Right cardiac atrium (tissue), 5 donors: ENCODE results near the gene C1GALT1C1L. TPM values are rescaled to one million over a fixed set of nuclear protein-coding genes. Genes with fewer than 3 reads are reported as not detected.

Source experiments
- ATAC-seq, 2 donors: fragments of 200-7000 bp; cut with Tn5 transposase; one replicate each; pipeline versions ENCODE4 v1.8.0 to v1.9.1; 2020; ENCODE audit warnings: moderate library complexity in 2 of 2, mild to moderate bottlenecking in 1 of 2
- DNase-seq, 3 donors: peaks; one replicate each; pipeline ENCODE4 v3.0.0-alpha.2; 2020
- H3K27ac ChIP-seq: one replicate; pipeline ENCODE4 v1.5.1; 2013; ENCODE audit warnings: mild to moderate bottlenecking, low read length, control low read depth, moderate library complexity
- H3K27me3 ChIP-seq: one replicate; pipeline ENCODE4 v1.6.1; 2013; ENCODE audit not compliant: control insufficient read depth, insufficient read depth
- H3K4me1 ChIP-seq: one replicate; pipeline ENCODE4 v1.6.1; 2013; ENCODE audit warnings: low read length; ENCODE audit not compliant: control insufficient read depth, insufficient read depth
- H3K4me3 ChIP-seq: one replicate; pipeline ENCODE4 v1.5.1; 2013; ENCODE audit warnings: low read length, control low read depth
- H3K9me3 ChIP-seq: one replicate; pipeline ENCODE4 v1.6.1; 2013; ENCODE audit warnings: low read length; ENCODE audit not compliant: control insufficient read depth
- WGBS: extraction: QIAGEN DNeasy Blood & Tissue Kit; methylation state at CpG from one replicate; pipeline ENCODE4 v1.1.7; 2013; 5-methylcytosine and 5-hydroxymethylcytosine counted together
- intact Hi-C, 4 donors: fragments of 100-400 bp; cut with DNase I; formaldehyde crosslinking; loops; one replicate each; pipeline versions ENCODE4 v1.11.0 to v1.14.0; 2022 to 2023
- long read RNA-seq, 4 donors: library from polyadenylated mRNA; unstranded; transcript quantifications; one replicate each; pipeline ENCODE4 v2.0.0, GENCODE V29; 2020 to 2021
- polyA plus RNA-seq: library from polyadenylated mRNA; stranded (reverse); fragments of 200-250 nt; gene quantifications from one replicate; pipeline ENCODE4 v1.2.3, GENCODE V29; 2013
- total RNA-seq, 4 donors: library from RNA; stranded (reverse); fragmentation: NEBNext Ultra II Directional; extraction: Animal tissue kit (Norgen Biotek cat#: 25700); gene quantifications; one replicate each; pipeline ENCODE4 v1.2.1, GENCODE V29; 2021
- donor health status: healthy with polysubstance abuse.
- donor health status: DM: no; HTN: yes; CAD: no.
- donor health status: DM: no; HTN: no; CAD: no.
- donor health status: DM: no; HTN: yes; CAD: no; lungs with severe emphysema.
- donor health status: DM: yes; HTN: yes; CAD: no.

C1GALT1C1L gene
- total RNA-seq (1 to 10 TPM; 1.4 to 3.1 (median 2.6) TPM), polyA plus RNA-seq (3.5 TPM)
- long read RNA-seq, donor 1, partial matches to known transcripts = 0 of 3 reads
- long read RNA-seq, donor 1, other reads (novel, unspliced or antisense) = 0 of 3 reads
- long read RNA-seq, donor 2, partial matches to known transcripts = 0 of 1 reads
- long read RNA-seq, donor 2, other reads (novel, unspliced or antisense) = 0 of 1 reads
- long read RNA-seq, donor 3, partial matches to known transcripts = 0 of 3 reads
- long read RNA-seq, donor 3, other reads (novel, unspliced or antisense) = 0 of 3 reads
- long read RNA-seq, donor 4 = 0 reads

- Histone ChIP-seq H3K9me3 (no peaks in the 10 kb centered on the region), H3K4me1 (no peaks in the 10 kb centered on the region), H3K27me3 (no peaks in the 10 kb centered on the region), H3K4me3 (peak within 1 kb of the TSS; percentile 87), H3K27ac (no peak within 1 kb of the TSS)
- intact Hi-C loops = no loop called here
- DNase-seq (peak; percentile 72 to 90 (median 90)), ATAC-seq (peak; percentile 98 to 99)
- 9% methylated on average over 27 of the region's 27 CpGs for WGBS
Measured at GRCh38 chr2:43676322-43677050, at the start of gene C1GALT1C1L. Gene C1GALT1C1L, minus strand, starts transcription at chr2:43676429. Its CDS starts 107 bp downstream, at chr2:43676322.

GRCh38 chr2:43725711-43726246 lies 49.5 kb upstream of the C1GALT1C1L start:
- H3K9me3 ChIP-seq = no peaks in the 10 kb centered on the region
- intact Hi-C loops = no loop called here
- no peak overlapping the region for H3K27ac ChIP-seq
- no peak for ATAC-seq
- no peaks in the 10 kb centered on the region for H3K4me1 ChIP-seq
- H3K27me3 ChIP-seq = no peaks in the 10 kb centered on the region
- peak in 1 of 3 donors; percentile 29 for DNase-seq
- H3K4me3 ChIP-seq = no peak overlapping the region
- 96% methylated on average over 3 of the region's 3 CpGs for WGBS

- WGBS = 35% methylated on average over 4 of the region's 4 CpGs
- intact Hi-C loops = no loop called here
- no peaks in the 10 kb centered on the region for H3K27me3 ChIP-seq
- ATAC-seq (peak; percentile 26 to 64), DNase-seq (no peak)
- H3K9me3 ChIP-seq = no peaks in the 10 kb centered on the region
- no peaks in the 10 kb centered on the region for H3K4me1 ChIP-seq
- no peak overlapping the region for H3K27ac ChIP-seq
- no peak overlapping the region for H3K4me3 ChIP-seq
Measured at GRCh38 chr2:43724728-43725526, 48.7 kb upstream of the C1GALT1C1L start.

GRCh38 chr2:43718530-43719124 lies 42.4 kb upstream of the C1GALT1C1L start:
- no peak for ATAC-seq
- H3K27ac ChIP-seq = no peak overlapping the region
- H3K27me3 ChIP-seq = no peaks in the 10 kb centered on the region
- no peaks in the 10 kb centered on the region for H3K4me1 ChIP-seq
- no peak for DNase-seq
- intact Hi-C loops = no loop called here
- H3K9me3 ChIP-seq = no peaks in the 10 kb centered on the region
- WGBS = 87% methylated on average over 5 of the region's 5 CpGs
- H3K4me3 ChIP-seq = no peak overlapping the region

- Histone ChIP-seq H3K4me1 (no peaks in the 10 kb centered on the region), H3K9me3 (no peaks in the 10 kb centered on the region), H3K4me3 (no peak overlapping the region), H3K27ac (no peak overlapping the region), H3K27me3 (no peaks in the 10 kb centered on the region)
- intact Hi-C loops = no loop called here
- ATAC-seq = no peak
- no peak for DNase-seq
Measured at GRCh38 chr2:43717322-43717721, 41.1 kb upstream of the C1GALT1C1L start.

- no peak for DNase-seq
- intact Hi-C loops = no loop called here
Measured at GRCh38 chr2:43715300-43716098, 39.3 kb upstream of the C1GALT1C1L start.

GRCh38 chr2:43714164-43714563 lies 37.9 kb upstream of the C1GALT1C1L start:
- H3K27ac ChIP-seq = no peak overlapping the region
- no peaks in the 10 kb centered on the region for H3K4me1 ChIP-seq
- DNase-seq (no peak), ATAC-seq (no peak)
- H3K9me3 ChIP-seq = no peaks in the 10 kb centered on the region
- WGBS = 43% methylated on average over 2 of the region's 2 CpGs
- no peaks in the 10 kb centered on the region for H3K27me3 ChIP-seq
- intact Hi-C loops = no loop called here
- no peak overlapping the region for H3K4me3 ChIP-seq

More at GRCh38 chr2:43715300-43716098, 39.3 kb upstream of the C1GALT1C1L start:
- H3K4me1 ChIP-seq = no peaks in the 10 kb centered on the region
- WGBS = 87% methylated on average over 4 of the region's 4 CpGs
- no peak for ATAC-seq
- no peak overlapping the region for H3K27ac ChIP-seq
- no peak overlapping the region for H3K4me3 ChIP-seq
- H3K9me3 ChIP-seq = no peaks in the 10 kb centered on the region
- no peaks in the 10 kb centered on the region for H3K27me3 ChIP-seq

- DNase-seq (no peak), ATAC-seq (no peak)
- Histone ChIP-seq H3K4me1 (no peaks in the 10 kb centered on the region), H3K27me3 (no peaks in the 10 kb centered on the region), H3K27ac (no peak overlapping the region), H3K9me3 (no peaks in the 10 kb centered on the region), H3K4me3 (no peak overlapping the region)
- intact Hi-C loops = no loop called here
Measured at GRCh38 chr2:43710866-43711265, 34.6 kb upstream of the C1GALT1C1L start.

GRCh38 chr2:43708891-43709290 lies 32.7 kb upstream of the C1GALT1C1L start:
- H3K4me3 ChIP-seq = no peak overlapping the region
- no peaks in the 10 kb centered on the region for H3K27me3 ChIP-seq
- DNase-seq (no peak), ATAC-seq (no peak)
- intact Hi-C loops = no loop called here
- H3K9me3 ChIP-seq = no peaks in the 10 kb centered on the region
- H3K27ac ChIP-seq = no peak overlapping the region
- H3K4me1 ChIP-seq = no peaks in the 10 kb centered on the region

- Histone ChIP-seq H3K27ac (no peak overlapping the region), H3K4me1 (no peaks in the 10 kb centered on the region), H3K4me3 (no peak overlapping the region), H3K9me3 (no peaks in the 10 kb centered on the region), H3K27me3 (no peaks in the 10 kb centered on the region)
- intact Hi-C loops = no loop called here
- WGBS = 79% methylated on average over 6 of the region's 6 CpGs
- no peak for ATAC-seq
- no peak for DNase-seq
Measured at GRCh38 chr2:43708178-43708577, 31.9 kb upstream of the C1GALT1C1L start.
